Activated T-helper 2 cell treated with anti-CD3 and anti-CD28 coated beads, Interferon-gamma antibody, Interleukin-2, Interleukin-4, amounts not matched to agents 10 μg/mL and 5 μg/mL and 100 μg/mL, durations not matched to agents 14 hours and 24 hours and 36 hours (primary cell): ENCODE results near the gene MUC5B. TPM values are rescaled to one million over a fixed set of nuclear protein-coding genes. Genes with fewer than 3 reads are reported as not detected.

ENCODE experiments used
- DNase-seq: peaks from one replicate; pipeline ENCODE4 v3.0.0; 2021; ENCODE audit warnings: low spot score
- H3K27ac Mint-ChIP-seq: one replicate; pipeline ENCODE4 v1.8.0; 2021; ENCODE audit warnings: mixed read lengths
- H3K27me3 Mint-ChIP-seq: one replicate; pipeline ENCODE4 v1.8.0; 2021; ENCODE audit warnings: low read depth, mixed read lengths
- H3K36me3 Mint-ChIP-seq: one replicate; pipeline ENCODE4 v1.8.0; 2021; ENCODE audit warnings: low read depth, mixed read lengths
- H3K4me1 Mint-ChIP-seq: one replicate; pipeline ENCODE4 v1.8.0; 2021; ENCODE audit warnings: low read depth, mixed read lengths
- H3K4me3 Mint-ChIP-seq: one replicate; pipeline ENCODE4 v1.8.0; 2021; ENCODE audit warnings: low read depth, mild to moderate bottlenecking, moderate library complexity, mixed read lengths
- H3K9me3 Mint-ChIP-seq: one replicate; pipeline ENCODE4 v1.8.0; 2021; ENCODE audit warnings: mixed read lengths
- intact Hi-C: fragments of 100-400 bp; cut with micrococcal nuclease; formaldehyde crosslinking; loops from one replicate; pipeline ENCODE4 v1.15.1; 2023
- total RNA-seq: library from RNA; stranded (reverse); gene quantifications from 2 replicates; pipeline ENCODE4 v1.2.3, GENCODE V29; 2022

MUC5B gene
- total RNA-seq, 1 donor from 2014 or later: not detected

DNA sequence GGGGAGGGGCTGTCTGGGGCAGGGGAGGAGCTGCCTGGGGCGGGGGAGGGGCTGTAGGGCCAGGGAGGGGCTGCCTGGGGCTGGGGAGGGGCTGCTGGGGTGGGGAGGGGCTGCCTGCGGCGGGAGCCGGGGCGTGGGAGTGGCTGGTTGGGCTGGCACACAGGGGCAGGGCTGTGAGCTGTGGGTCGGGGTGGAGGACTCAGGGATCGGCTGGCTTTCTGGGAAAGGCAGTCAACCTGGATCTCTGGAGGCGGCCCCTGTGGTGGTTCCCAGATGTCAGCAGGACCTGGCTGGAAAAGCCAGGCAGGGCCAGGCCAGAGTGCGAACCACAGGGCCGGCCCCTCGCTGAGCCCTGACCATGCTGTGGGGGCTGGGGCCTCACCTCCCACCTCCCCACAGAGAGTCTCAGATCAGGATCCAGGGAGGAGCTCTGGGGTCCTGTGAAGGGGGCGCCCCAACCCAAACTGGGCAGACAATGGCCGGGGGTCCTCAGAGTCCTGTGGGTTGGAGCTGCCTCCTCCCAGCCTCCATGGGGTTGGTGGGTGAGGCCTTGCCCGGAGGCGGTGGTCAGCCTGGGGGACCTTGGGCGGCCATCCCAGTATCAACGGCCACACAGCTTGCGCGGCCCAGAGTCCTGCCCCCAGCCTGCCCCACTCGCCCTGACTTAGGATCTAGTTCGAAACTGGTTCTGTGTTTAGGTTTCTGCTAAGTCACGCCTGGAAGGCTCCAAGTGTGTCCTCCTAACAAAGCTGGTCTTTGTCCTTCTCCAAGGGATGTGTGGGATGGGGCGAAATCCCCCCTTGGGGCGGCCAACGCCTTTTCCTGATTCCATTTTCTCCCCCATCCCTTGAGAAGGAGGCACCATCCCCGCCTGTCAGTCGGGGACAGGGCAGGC, 1.9 kb downstream of the MUC5B start:
- no peaks in the 10 kb centered on the region for H3K36me3 Mint-ChIP-seq
- no peak overlapping the region for H3K4me3 Mint-ChIP-seq
- H3K4me1 Mint-ChIP-seq: no peaks in the 10 kb centered on the region
- no peak for DNase-seq
- H3K9me3 Mint-ChIP-seq: no peaks in the 10 kb centered on the region
- H3K27me3 Mint-ChIP-seq: no peaks in the 10 kb centered on the region
- intact Hi-C loops: no loop called here
- no peak overlapping the region for H3K27ac Mint-ChIP-seq

DNA sequence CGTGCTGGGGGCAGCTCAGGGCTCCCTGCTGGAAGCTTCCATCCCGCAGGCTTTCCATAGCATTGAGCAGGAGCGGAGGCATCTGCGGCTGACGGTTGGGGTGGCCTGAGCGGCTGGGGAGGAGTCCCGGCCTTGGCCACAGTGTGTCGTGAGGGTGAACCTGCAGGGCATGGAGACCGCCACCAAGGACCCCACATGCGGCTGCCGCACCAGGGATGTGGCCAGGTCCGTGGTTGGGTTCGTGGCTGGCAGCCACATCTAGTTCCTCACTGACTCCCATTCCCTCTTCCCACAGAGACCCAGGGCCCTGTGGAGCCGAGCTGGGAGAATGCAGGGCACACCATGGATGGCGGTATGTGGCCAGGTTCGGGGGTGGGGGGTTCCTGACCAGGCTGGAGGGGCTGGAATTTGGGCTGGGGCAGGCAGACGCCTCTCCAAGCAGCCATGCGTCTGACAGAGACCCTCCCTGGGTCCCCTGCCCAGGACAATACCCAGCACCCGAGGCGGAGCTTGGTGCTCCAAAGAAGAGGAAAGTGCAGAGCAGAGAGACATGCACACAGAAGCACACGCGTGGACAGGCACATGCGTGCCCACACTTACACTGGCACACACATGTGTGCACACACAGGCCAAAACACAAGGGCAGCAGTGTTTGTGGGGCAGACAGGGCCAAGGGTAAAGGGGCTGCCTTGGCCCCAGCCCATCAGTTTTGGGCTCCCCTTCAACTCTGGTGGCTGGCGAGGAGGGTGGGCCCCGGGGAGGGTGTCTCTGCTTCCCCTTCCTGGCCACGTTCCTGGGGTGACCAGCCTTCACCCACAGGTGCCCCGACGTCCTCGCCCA, 2.7 kb downstream of the MUC5B start:
- DNase-seq: no peak
- Mint-ChIP-seq H3K4me1 (no peaks in the 10 kb centered on the region), H3K36me3 (no peaks in the 10 kb centered on the region), H3K27ac (no peak overlapping the region), H3K4me3 (no peak overlapping the region), H3K9me3 (no peaks in the 10 kb centered on the region), H3K27me3 (no peaks in the 10 kb centered on the region)
- intact Hi-C loops: no loop called here

DNA sequence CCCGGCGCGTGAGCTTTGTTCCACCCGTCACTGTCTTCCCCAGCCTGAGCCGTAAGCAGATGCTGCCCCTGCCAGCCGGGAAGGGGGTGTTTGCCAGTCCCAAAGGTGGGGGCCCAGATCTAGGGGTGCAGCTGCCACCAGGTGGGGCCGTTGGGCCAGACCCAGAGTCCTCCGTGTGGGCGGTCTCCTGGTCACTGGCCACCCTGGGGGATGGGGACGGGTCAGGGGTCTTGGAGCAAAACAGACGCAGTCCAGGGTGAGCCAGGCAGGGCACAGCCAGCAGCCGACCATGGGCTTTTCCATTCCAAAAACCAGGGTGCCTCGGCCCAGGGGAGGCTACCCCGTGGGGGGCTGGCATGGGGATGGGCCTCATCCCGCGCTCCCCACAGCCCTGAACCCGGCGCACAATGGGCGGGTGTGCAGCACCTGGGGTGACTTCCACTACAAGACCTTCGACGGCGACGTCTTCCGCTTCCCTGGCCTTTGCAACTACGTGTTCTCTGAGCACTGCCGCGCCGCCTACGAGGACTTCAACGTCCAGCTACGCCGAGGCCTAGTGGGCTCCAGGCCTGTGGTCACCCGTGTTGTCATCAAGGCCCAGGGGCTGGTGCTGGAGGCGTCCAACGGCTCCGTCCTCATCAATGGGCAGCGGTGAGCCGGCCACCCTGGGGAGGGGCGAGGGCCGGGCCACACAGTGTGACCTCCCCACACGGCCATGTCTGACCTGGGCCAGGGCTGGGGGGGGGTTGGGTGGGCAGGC, 3.5 kb downstream of the MUC5B start:
- no peaks in the 10 kb centered on the region for H3K36me3 Mint-ChIP-seq
- intact Hi-C loops: no loop called here

DNA sequence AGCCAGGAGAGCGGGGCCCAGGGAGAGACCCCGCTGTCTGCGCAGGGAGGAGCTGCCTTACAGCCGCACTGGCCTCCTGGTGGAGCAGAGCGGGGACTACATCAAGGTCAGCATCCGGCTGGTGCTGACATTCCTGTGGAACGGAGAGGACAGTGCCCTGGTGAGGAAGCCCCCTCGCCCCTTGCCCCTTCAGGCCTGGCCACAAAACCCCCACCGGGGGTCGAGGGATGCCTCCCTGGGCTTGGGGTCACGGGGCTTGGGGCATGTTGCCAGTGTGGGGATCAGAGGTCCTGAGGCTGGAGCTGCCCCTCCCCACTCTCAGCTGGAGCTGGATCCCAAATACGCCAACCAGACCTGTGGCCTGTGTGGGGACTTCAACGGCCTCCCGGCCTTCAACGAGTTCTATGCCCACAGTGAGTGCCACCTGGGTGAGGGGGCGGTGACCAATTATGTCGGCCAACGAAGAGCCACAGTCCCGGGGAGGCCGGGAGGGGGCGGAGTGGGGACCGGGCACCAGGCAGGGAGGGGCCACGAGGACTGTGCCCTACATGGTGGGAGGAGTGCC, 4.2 kb downstream of the MUC5B start:
- no peak for DNase-seq
- H3K9me3 Mint-ChIP-seq: no peaks in the 10 kb centered on the region
- H3K4me3 Mint-ChIP-seq: no peak overlapping the region
- intact Hi-C loops: no loop called here
- H3K4me1 Mint-ChIP-seq: no peaks in the 10 kb centered on the region
- no peaks in the 10 kb centered on the region for H3K36me3 Mint-ChIP-seq
- no peaks in the 10 kb centered on the region for H3K27me3 Mint-ChIP-seq
- H3K27ac Mint-ChIP-seq: no peak overlapping the region

More for the DNA sequence above, 3.5 kb downstream of the MUC5B start:
- no peaks in the 10 kb centered on the region for H3K9me3 Mint-ChIP-seq
- H3K4me3 Mint-ChIP-seq: no peak overlapping the region
- DNase-seq: no peak
- H3K4me1 Mint-ChIP-seq: no peaks in the 10 kb centered on the region
- H3K27me3 Mint-ChIP-seq: no peaks in the 10 kb centered on the region
- no peak overlapping the region for H3K27ac Mint-ChIP-seq

DNA sequence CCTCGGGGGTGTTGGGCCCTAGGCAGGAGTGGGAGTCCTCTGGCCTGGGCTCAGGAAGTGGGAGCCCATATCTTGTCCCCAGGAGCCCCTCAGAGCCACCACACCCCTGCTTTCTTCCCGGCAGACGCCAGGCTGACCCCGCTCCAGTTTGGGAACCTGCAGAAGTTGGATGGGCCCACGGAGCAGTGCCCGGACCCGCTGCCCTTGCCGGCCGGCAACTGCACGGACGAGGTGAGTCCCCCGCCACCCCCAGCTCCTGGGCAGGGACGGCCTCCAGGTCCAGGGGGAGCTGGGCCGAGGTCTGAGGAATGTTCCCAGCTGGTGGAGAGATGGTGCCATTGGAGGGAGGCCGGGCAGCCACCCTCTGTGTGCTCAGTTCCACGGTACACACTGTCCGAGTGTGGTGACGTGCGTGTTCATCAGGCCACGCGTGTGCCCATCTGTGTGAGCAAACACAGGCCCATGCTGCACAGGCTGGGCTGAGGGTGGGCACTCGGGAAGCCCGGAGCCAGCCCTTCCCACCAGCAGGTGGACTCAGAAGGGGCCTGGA, 4.8 kb downstream of the MUC5B start:
- H3K4me3 Mint-ChIP-seq: no peak overlapping the region
- H3K9me3 Mint-ChIP-seq: no peaks in the 10 kb centered on the region
- DNase-seq: no peak
- no peak overlapping the region for H3K27ac Mint-ChIP-seq
- no peaks in the 10 kb centered on the region for H3K36me3 Mint-ChIP-seq
- H3K4me1 Mint-ChIP-seq: no peaks in the 10 kb centered on the region
- intact Hi-C loops: no loop called here
- H3K27me3 Mint-ChIP-seq: no peaks in the 10 kb centered on the region

DNA sequence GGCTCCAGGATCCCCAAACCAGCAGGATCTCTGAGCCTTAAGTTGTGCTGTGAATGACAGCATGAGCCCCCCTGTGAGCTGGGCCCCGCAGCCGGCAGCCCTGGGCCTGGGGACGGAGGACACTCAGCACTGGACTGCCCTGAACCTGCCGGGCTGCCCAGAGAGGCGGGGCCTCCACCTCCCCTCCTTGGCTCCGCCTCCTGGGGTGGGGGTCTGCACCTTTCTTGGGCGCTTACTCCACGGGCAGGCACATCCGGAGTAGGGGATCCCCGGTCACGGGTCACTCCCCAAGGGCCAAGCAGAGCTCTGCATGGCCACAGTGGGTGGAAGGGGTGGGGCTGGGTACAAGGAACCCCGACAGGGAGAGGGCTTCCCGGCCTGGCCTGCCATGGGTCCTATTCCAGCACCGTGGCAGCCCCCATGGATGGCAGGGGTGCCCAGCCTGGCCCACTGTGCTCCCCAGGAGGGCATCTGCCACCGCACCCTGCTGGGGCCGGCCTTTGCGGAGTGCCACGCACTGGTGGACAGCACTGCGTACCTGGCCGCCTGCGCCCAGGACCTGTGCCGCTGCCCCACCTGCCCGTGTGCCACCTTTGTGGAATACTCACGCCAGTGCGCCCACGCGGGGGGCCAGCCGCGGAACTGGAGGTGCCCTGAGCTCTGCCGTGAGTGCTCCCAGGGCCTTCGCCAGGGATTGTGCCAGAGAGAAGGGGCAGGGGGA, 5.4 kb downstream of the MUC5B start:
- no peaks in the 10 kb centered on the region for H3K9me3 Mint-ChIP-seq
- no peak overlapping the region for H3K27ac Mint-ChIP-seq
- intact Hi-C loops: no loop called here

DNA sequence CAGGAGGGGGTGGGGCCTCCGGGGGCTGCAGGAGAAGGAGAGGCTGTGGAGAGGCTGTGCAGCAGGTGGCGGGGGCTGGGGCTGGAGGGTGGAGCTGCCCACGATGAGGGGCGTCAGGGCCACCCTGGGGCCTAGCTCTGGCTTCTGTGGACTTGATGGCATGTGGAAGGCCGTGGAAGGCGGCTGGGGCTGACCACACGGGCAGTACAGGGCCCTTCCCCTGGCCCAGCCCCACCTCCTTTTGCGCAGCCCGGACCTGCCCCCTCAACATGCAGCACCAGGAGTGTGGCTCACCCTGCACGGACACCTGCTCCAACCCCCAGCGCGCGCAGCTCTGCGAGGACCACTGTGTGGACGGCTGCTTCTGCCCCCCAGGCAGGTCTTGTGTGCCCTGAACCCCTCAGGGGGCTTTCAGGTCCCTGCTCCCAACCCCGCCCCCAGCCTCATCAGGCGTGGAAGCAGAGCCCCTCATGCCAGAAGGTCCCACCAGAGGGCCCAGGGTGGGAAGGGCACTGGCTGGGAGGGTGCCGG, 6.1 kb downstream of the MUC5B start:
- H3K4me1 Mint-ChIP-seq: no peaks in the 10 kb centered on the region
- no peak for DNase-seq
- H3K9me3 Mint-ChIP-seq: no peaks in the 10 kb centered on the region
- H3K4me3 Mint-ChIP-seq: no peak overlapping the region
- no peaks in the 10 kb centered on the region for H3K27me3 Mint-ChIP-seq
- H3K27ac Mint-ChIP-seq: no peak overlapping the region
- intact Hi-C loops: no loop called here
- no peaks in the 10 kb centered on the region for H3K36me3 Mint-ChIP-seq

More for the DNA sequence above, 5.4 kb downstream of the MUC5B start:
- H3K27me3 Mint-ChIP-seq: no peaks in the 10 kb centered on the region
- no peak overlapping the region for H3K4me3 Mint-ChIP-seq
- no peak for DNase-seq
- H3K4me1 Mint-ChIP-seq: no peaks in the 10 kb centered on the region
- H3K36me3 Mint-ChIP-seq: no peaks in the 10 kb centered on the region

DNA sequence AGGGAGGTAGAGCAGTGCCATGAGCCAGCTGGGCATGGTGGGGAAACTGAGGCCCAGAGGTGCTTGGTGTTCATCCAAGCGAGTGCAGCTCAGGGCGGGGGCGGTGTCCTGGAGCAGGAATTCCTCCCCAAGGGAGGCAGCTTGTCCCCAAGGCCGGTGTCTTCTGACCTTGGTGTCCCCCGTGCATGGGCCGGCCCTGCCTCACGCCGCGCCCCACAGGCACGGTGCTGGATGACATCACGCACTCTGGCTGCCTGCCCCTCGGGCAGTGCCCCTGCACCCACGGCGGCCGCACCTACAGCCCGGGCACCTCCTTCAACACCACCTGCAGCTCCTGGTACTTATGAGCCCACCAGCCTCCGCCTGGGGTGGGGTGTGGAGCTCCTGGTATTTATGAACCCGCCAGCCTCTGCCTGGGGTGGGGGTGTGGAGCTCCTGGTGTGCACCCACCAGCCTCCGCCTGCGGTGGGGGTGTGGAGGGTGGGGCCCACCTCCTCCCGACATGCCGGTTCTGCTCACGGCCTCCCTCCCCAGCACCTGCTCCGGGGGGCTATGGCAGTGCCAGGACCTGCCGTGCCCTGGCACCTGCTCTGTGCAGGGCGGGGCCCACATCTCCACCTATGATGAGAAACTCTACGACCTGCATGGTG, 6.7 kb downstream of the MUC5B start:
- intact Hi-C loops: no loop called here
- H3K27me3 Mint-ChIP-seq: no peaks in the 10 kb centered on the region
- no peak overlapping the region for H3K27ac Mint-ChIP-seq
- no peaks in the 10 kb centered on the region for H3K9me3 Mint-ChIP-seq
- no peak for DNase-seq
- no peaks in the 10 kb centered on the region for H3K36me3 Mint-ChIP-seq
- no peak overlapping the region for H3K4me3 Mint-ChIP-seq
- H3K4me1 Mint-ChIP-seq: no peaks in the 10 kb centered on the region

DNA sequence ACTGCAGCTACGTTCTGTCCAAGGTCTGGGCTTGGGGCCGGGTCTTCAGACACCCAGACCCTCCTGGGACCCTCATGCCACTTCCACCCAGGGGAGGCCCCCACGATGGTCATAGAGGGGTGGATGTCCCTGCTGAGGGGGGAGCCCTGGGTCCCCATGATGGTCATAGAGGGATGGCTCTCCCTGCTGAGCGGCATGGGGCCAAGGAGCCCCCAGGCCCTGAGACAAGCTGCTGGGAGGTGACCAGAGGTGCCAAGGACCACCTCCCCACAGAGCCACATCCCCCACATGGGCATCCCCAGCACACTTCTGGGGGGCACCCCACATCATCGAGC, 7.2 kb downstream of the MUC5B start:
- DNase-seq: no peak
- intact Hi-C loops: no loop called here
- Mint-ChIP-seq H3K4me3 (no peak overlapping the region), H3K4me1 (no peaks in the 10 kb centered on the region), H3K27me3 (no peaks in the 10 kb centered on the region), H3K27ac (no peak overlapping the region), H3K36me3 (no peaks in the 10 kb centered on the region), H3K9me3 (no peaks in the 10 kb centered on the region)

DNA sequence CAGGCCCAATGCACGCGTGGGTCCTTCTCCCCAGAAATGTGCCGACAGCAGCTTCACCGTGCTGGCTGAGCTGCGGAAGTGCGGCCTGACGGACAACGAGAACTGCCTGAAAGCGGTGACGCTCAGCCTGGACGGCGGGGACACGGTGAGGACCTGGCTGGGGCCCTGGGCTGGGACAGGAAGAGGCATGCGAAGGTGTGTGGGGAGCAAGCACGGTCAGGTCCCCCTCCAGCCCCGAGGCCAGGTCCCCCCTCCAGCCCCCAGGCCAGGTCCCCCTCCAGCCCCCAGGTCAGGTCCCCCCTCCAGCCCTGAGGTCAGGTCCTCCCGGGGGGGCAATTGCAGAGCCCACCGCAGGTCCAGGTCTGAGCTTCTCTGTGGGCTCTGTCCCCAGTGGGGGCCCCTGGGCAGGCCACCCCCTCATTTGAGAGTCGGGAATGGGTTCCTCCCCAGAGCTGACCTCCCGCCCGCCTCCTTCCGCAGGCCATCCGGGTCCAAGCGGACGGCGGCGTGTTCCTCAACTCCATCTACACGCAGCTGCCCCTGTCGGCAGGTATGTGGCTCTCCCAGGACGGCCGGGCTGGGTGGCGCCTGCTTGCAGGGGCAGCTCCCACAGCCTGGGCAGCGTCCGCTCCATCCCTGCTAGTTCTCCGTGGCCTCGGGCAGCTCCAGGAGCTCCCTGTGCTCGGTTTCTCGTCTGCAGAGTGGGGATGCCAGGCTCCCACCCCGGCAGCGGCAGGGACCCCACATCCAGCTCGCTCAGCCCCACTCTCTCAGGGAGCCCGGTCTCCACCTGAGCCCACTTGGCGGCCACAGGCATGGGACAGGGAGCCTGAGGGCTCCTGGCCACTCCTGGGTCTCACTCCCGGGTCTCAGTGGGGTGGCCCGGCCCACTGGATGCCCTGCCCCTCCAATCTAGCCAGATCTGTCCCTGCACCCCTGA, 7.9 kb downstream of the MUC5B start:
- Mint-ChIP-seq H3K9me3 (no peaks in the 10 kb centered on the region), H3K4me3 (no peak overlapping the region), H3K27me3 (no peaks in the 10 kb centered on the region), H3K27ac (no peak overlapping the region), H3K36me3 (no peaks in the 10 kb centered on the region), H3K4me1 (no peaks in the 10 kb centered on the region)
- DNase-seq: no peak
- intact Hi-C loops: no loop called here
